ENCODE measurements around the gene DNAH12. TPM values are rescaled to one million over a fixed set of nuclear protein-coding genes. Genes with fewer than 3 reads are reported as not detected.
"Not testable (repeated sequence)": the region's sequence is repeated elsewhere in the genome, so short reads cannot be mapped to it uniquely, and the experiment has no call there.

The DNAH12 gene
- total RNA-seq, 4 donors from 2014 or later: under 0.01 to 0.03 TPM; not detected in 2

GRCh38 chr3:57484563-57484962, 59.6 kb downstream of the DNAH12 start:
- no peak for DNase-seq
- Histone ChIP-seq H3K27ac (no peak overlapping the region), H3K36me3 (no peaks in the 10 kb centered on the region), H3K4me3 (no peak overlapping the region), H3K9me3 (no peaks in the 10 kb centered on the region), H3K4me1 (no peaks in the 10 kb centered on the region), H3K27me3 (no peaks in the 10 kb centered on the region)
- intact Hi-C loops (cut with DNase I): no loop called here
- 44 to 52% methylated on average over 1 of the region's 1 CpG for WGBS, 2 donors
- TF ChIP-seq POLR2A (IDR thresholded peaks at IDR 0.05): no peak
- TF ChIP-seq CTCF (IDR thresholded peaks at IDR 0.05): no peak

- H3K27ac ChIP-seq; H3K4me1 ChIP-seq; H3K27me3 ChIP-seq; DNase-seq; H3K4me3 ChIP-seq; intact Hi-C loops (cut with DNase I); H3K36me3 ChIP-seq: not testable (repeated sequence)
- 90 to 93% methylated on average over 11 to 12 of the region's 13 CpGs for WGBS, 2 donors
- peaks cover 0 to 10% (median 0%) of the 10 kb centered on the region in 3 donors for H3K9me3 ChIP-seq
Observed at GRCh38 chr3:57477193-57477592, 67.0 kb downstream of the DNAH12 start.

GRCh38 chr3:57464801-57465200, 79.3 kb downstream of the DNAH12 start:
- no peak for TF ChIP-seq POLR2A (IDR thresholded peaks at IDR 0.05)
- no peak for TF ChIP-seq CTCF (IDR thresholded peaks at IDR 0.05)
- no peaks in the 10 kb centered on the region for H3K9me3 ChIP-seq
- DNase-seq: no peak
- H3K4me3 ChIP-seq: no peak overlapping the region
- 75 to 78% methylated on average over 4 of the region's 4 CpGs for WGBS, 2 donors
- no peaks in the 10 kb centered on the region for H3K36me3 ChIP-seq
- no peaks in the 10 kb centered on the region for H3K4me1 ChIP-seq
- intact Hi-C loops (cut with DNase I): no loop called here
- H3K27me3 ChIP-seq: no peaks in the 10 kb centered on the region
- H3K27ac ChIP-seq: no peak overlapping the region

GRCh38 chr3:57464011-57464410, 80.1 kb downstream of the DNAH12 start:
- Histone ChIP-seq H3K27ac (no peak overlapping the region), H3K36me3 (no peaks in the 10 kb centered on the region), H3K4me3 (no peak overlapping the region), H3K9me3 (no peaks in the 10 kb centered on the region), H3K4me1 (no peaks in the 10 kb centered on the region), H3K27me3 (no peaks in the 10 kb centered on the region)
- TF ChIP-seq CTCF (IDR thresholded peaks at IDR 0.05) (no peak), POLR2A (IDR thresholded peaks at IDR 0.05) (no peak)
- DNase-seq: no peak
- 60 to 100% methylated on average over 1 of the region's 3 CpGs for WGBS, 2 donors
- intact Hi-C loops (cut with DNase I): no loop called here

GRCh38 chr3:57451150-57451846, 92.8 kb downstream of the DNAH12 start:
- 87 to 89% methylated on average over 12 to 14 of the region's 14 CpGs for WGBS, 2 donors
- intact Hi-C loops (cut with DNase I): no loop called here
- Histone ChIP-seq H3K9me3 (no peaks in the 10 kb centered on the region), H3K4me3 (no peak overlapping the region), H3K27ac (no peak overlapping the region), H3K36me3 (no peaks in the 10 kb centered on the region), H3K4me1 (peaks cover 0 to 6% (median 0%) of the 10 kb centered on the region in 3 donors), H3K27me3 (no peaks in the 10 kb centered on the region)
- no peak for DNase-seq
- TF ChIP-seq POLR2A (IDR thresholded peaks at IDR 0.05) (no peak), CTCF (IDR thresholded peaks at IDR 0.05) (no peak)

- H3K27me3 ChIP-seq; H3K9me3 ChIP-seq; intact Hi-C loops (cut with DNase I); H3K36me3 ChIP-seq; H3K4me3 ChIP-seq; H3K27ac ChIP-seq; H3K4me1 ChIP-seq; DNase-seq: not testable (repeated sequence)
- 80% methylated on average over 1 of the region's 33 CpGs; no CpG with 5 or more reads in 1 of the 2 donors for WGBS, 2 donors
Observed at GRCh38 chr3:57449276-57449847, 94.8 kb downstream of the DNAH12 start.

GRCh38 chr3:57448489-57448888, 95.7 kb downstream of the DNAH12 start:
- H3K4me1 ChIP-seq; H3K4me3 ChIP-seq; H3K27ac ChIP-seq; intact Hi-C loops (cut with DNase I); H3K27me3 ChIP-seq; DNase-seq; H3K36me3 ChIP-seq; H3K9me3 ChIP-seq: not testable (repeated sequence)
- WGBS, 2 donors: 74 to 93% methylated on average over 4 to 5 of the region's 5 CpGs

Data from esophagus squamous epithelium (tissue), 5 donors.